HG03439 (cell line): ENCODE measurements around the gene SIX2.

Source experiments
- ATAC-seq: cut with Tn5 transposase; IDR thresholded peaks from one replicate; pipeline ENCODE4 v1.9.1; 2021; ENCODE audit warnings: mild to moderate bottlenecking, moderate library complexity; ENCODE audit not compliant: unreplicated experiment

Gene SIX2

GRCh38 chr2:45024097-45024496, 14.8 kb upstream of the SIX2 start:
- no peak for ATAC-seq

- no peak for ATAC-seq
These were observed 11.2 kb upstream of the SIX2 start for GRCh38 chr2:45020439-45020838.

- no peak for ATAC-seq
These were observed 8.8 kb upstream of the SIX2 start for GRCh38 chr2:45018023-45018422.

GRCh38 chr2:45014831-45015230, 5.6 kb upstream of the SIX2 start:
- ATAC-seq, result no peak

GRCh38 chr2:45014016-45014702, 4.9 kb upstream of the SIX2 start:
- ATAC-seq, result no peak

GRCh38 chr2:45013229-45014015, 4.2 kb upstream of the SIX2 start:
- no peak for ATAC-seq

GRCh38 chr2:45012733-45013132, 3.5 kb upstream of the SIX2 start:
- no peak for ATAC-seq

- no peak for ATAC-seq
These were observed 2.7 kb upstream of the SIX2 start for GRCh38 chr2:45011621-45012602.

GRCh38 chr2:45011121-45011520, 1.9 kb upstream of the SIX2 start:
- ATAC-seq, result no peak

GRCh38 chr2:45010702-45011012, 1.4 kb upstream of the SIX2 start:
- no peak for ATAC-seq

GRCh38 chr2:45009928-45010701, 863 bp upstream of the SIX2 start:
- ATAC-seq, result no peak

GRCh38 chr2:45008296-45009129, 739 bp downstream of the SIX2 start:
- ATAC-seq, result no peak

- ATAC-seq, result no peak
These were observed 1.3 kb downstream of the SIX2 start for GRCh38 chr2:45007961-45008295.

- ATAC-seq, result no peak
These were observed 2.3 kb downstream of the SIX2 start for GRCh38 chr2:45006942-45007287.

- ATAC-seq, result no peak
These were observed 3.0 kb downstream of the SIX2 start for GRCh38 chr2:45006041-45006941.

- ATAC-seq, result no peak
These were observed 3.8 kb downstream of the SIX2 start for GRCh38 chr2:45005261-45006002.

- no peak for ATAC-seq
These were observed 4.6 kb downstream of the SIX2 start for GRCh38 chr2:45004562-45005191.
